ENCODE results near the gene PTOV1.

- TF ChIP-seq, protein P1, sequence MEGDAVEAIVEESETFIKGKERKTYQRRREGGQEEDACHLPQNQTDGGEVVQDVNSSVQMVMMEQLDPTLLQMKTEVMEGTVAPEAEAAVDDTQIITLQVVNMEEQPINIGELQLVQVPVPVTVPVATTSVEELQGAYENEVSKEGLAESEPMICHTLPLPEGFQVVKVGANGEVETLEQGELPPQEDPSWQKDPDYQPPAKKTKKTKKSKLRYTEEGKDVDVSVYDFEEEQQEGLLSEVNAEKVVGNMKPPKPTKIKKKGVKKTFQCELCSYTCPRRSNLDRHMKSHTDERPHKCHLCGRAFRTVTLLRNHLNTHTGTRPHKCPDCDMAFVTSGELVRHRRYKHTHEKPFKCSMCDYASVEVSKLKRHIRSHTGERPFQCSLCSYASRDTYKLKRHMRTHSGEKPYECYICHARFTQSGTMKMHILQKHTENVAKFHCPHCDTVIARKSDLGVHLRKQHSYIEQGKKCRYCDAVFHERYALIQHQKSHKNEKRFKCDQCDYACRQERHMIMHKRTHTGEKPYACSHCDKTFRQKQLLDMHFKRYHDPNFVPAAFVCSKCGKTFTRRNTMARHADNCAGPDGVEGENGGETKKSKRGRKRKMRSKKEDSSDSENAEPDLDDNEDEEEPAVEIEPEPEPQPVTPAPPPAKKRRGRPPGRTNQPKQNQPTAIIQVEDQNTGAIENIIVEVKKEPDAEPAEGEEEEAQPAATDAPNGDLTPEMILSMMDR (IDR thresholded peaks at IDR 0.05), result no peak
- no peak for TF ChIP-seq POLR2A (IDR thresholded peaks at IDR 0.05)
These were observed 11.7 kb downstream of the PTOV1 start for GRCh38 chr19:49862391-49863253.

Data from gastroesophageal sphincter (tissue), 3 donors.